Heart left ventricle (tissue), 16 donors: ENCODE measurements around the gene POC1A. TPM values are rescaled to one million over a fixed set of nuclear protein-coding genes. Genes with fewer than 3 reads are reported as not detected.
"Not testable (repeated sequence)": the region's sequence is repeated elsewhere in the genome, so short reads cannot be mapped to it uniquely, and the experiment has no call there.

Source experiments
- ATAC-seq, 4 donors: fragments of 200-7000 bp; cut with Tn5 transposase; one replicate each; pipeline ENCODE4 v1.9.1; 2020 to 2022; ENCODE audit warnings: moderate library complexity in 4 of 4, mild to moderate bottlenecking in 3 of 4, moderate number of reproducible peaks in 1 of 4
- DNase-seq, 5 donors: peaks; one replicate each; pipeline ENCODE4 v3.0.0-alpha.2; 2020
- H3K27ac ChIP-seq, 12 donors: fragments of 200-600 bp; sonication (generic) in 4 of 12; one replicate each; pipeline versions ENCODE4 v1.5.0 to v1.8.0; 2016 to 2022; ENCODE audit warnings: mild to moderate bottlenecking in 2 of 12
- H3K27me3 ChIP-seq, 9 donors: fragments of 200-600 bp; sonication (generic) in 2 of 9; one replicate each; pipeline versions ENCODE4 v1.5.1 to v1.8.0; 2016 to 2022; ENCODE audit warnings: mild to moderate bottlenecking in 3 of 9
- H3K36me3 ChIP-seq, 9 donors: fragments of 200-600 bp; sonication (generic) in 2 of 9; one replicate each; pipeline versions ENCODE4 v1.5.0 to v1.8.0; 2018 to 2022; ENCODE audit warnings: mild to moderate bottlenecking in 2 of 9
- H3K4me1 ChIP-seq, 12 donors: fragments of 200-600 bp; sonication (generic) in 4 of 12; one replicate each; pipeline versions ENCODE4 v1.5.0 to v1.8.0; 2016 to 2022; ENCODE audit warnings: mild to moderate bottlenecking in 3 of 12
- H3K4me3 ChIP-seq, 12 donors: fragments of 200-600 bp; sonication (generic) in 4 of 12; one replicate each; pipeline versions ENCODE4 v1.5.0 to v1.8.0; 2017 to 2022; ENCODE audit warnings: mild to moderate bottlenecking in 9 of 12, moderate library complexity in 4 of 12
- H3K9me3 ChIP-seq, 12 donors: fragments of 200-600 bp; sonication (generic) in 4 of 12; one replicate each; pipeline versions ENCODE4 v1.5.0 to v1.8.0; 2016 to 2022; ENCODE audit warnings: mild to moderate bottlenecking in 1 of 12
- CTCF ChIP-seq, 12 donors: fragments of 200-600 bp; sonication (generic) in 4 of 12; IDR thresholded peaks; one replicate each; pipeline versions ENCODE4 v1.5.0 to v1.8.0; 2018 to 2022; ENCODE audit warnings: antibody characterized with exemption in 12 of 12, mild to moderate bottlenecking in 5 of 12
- POLR2A ChIP-seq, 2 donors: fragments of 450-650 bp; IDR thresholded peaks; one replicate each; pipeline ENCODE4 v1.6.1; 2017; ENCODE audit warnings: antibody characterized with exemption in 2 of 2, mild to moderate bottlenecking in 2 of 2, moderate library complexity in 2 of 2
- WGBS, 4 donors: extraction: QIAGEN DNeasy Blood & Tissue Kit in 2 of 4; methylation state at CpG; one replicate each; pipeline versions ENCODE4 v1.1.5 to v1.1.7; 2013 to 2018; 5-methylcytosine and 5-hydroxymethylcytosine counted together
- intact Hi-C, 10 donors: fragments of 100-400 bp; cut with DNase I; formaldehyde crosslinking; loops; one replicate each; pipeline versions ENCODE4 v1.11.1 to v1.14.2; 2022
- polyA plus RNA-seq, 2 donors: library from polyadenylated mRNA; stranded (reverse); fragments of 200-250 nt; gene quantifications; one replicate each; pipeline ENCODE4 v1.2.3, GENCODE V29; 2013
- total RNA-seq, 9 donors: library from RNA; depleted of rRNA in 2 of 9; stranded (reverse); fragments of >200 nt in 2 of 9; fragmentation: NEBNext Ultra II Directional in 3 of 9; extraction: Animal tissue kit (Norgen Biotek cat#: 25700) in 3 of 9; gene quantifications; one replicate each; pipeline versions ENCODE4 v1.1.0 to v1.2.4, GENCODE V29; 2016 to 2023
- donor health status: ischemic (EF 13 %, LVEDD 7.1; RV severe dilation, severe dysfunction).
- donor health status: healthy with polysubstance abuse.
- donor health status: DM: no; HTN: yes; CAD: no.
- donor health status: DM: no; HTN: no; CAD: no.
- donor health status: ischemic (EF 25% LVEDD 6.9; RV normal size, moderate dysfunction).
- donor health status: ischemic (EF 25% LVEDD 5.7; RV mildly dilated, moderate dysfunction).
- donor health status: healthy.
- donor health status: DM: yes; HTN: yes; CAD: no.
- donor health status: ischemic (EF 35%, LVEDD 5.7; RV mildly dilated, moderate dysfunction).
- donor health status: nonischemic (EF 11% LVEDD 7.7; RV severe dilation, severe dysfunction).
- donor health status: DM: yes; HTN: yes; CAD: no.
- donor health status: PGD.
- donor health status: ischemic (EF 29% LVEDD 5.4; RV normal size, mild dysfunction).
- donor health status: nonischemic (EF 23%, LVEDD 6.1; RV moderate dilation, normal function).

POC1A gene
- total and polyA plus RNA-seq, 11 donors, result 0.50 to 5.2 (median 1.4) TPM

- TF ChIP-seq POLR2A (IDR thresholded peaks at IDR 0.05), result no peak
- no peak for DNase-seq
- ATAC-seq, result peak in 2 of 4 donors; percentile 1 to 2
Measured at GRCh38 chr3:52046902-52047239, 107.4 kb downstream of the POC1A start.

GRCh38 chr3:52046186-52046901 lies 107.9 kb downstream of the POC1A start:
- Histone ChIP-seq H3K36me3 (peaks cover 3 to 35% (median 31%) of the 10 kb centered on the region in 9 donors), H3K27me3 (no peaks in the 10 kb centered on the region), H3K4me3 (no peak overlapping the region), H3K9me3 (no peaks in the 10 kb centered on the region), H3K27ac (peak overlapping the region in 11 of 12 donors; percentile 36 to 81 (median 64)), H3K4me1 (peaks cover 5 to 61% (median 49%) of the 10 kb centered on the region in 12 donors)
- intact Hi-C loops, result no loop called here
- TF ChIP-seq POLR2A (IDR thresholded peaks at IDR 0.05) (no peak), CTCF (IDR thresholded peaks at IDR 0.05) (no peak)
- ATAC-seq (peak; percentile 38 to 62 (median 60)), DNase-seq (peak in 1 of 5 donors; percentile 81)
- 46 to 55% (median 52%) methylated on average over 12 of the region's 12 CpGs for WGBS, 4 donors

More at GRCh38 chr3:52046902-52047239, 107.4 kb downstream of the POC1A start:
- H3K4me1 ChIP-seq, result peaks cover 10 to 64% (median 54%) of the 10 kb centered on the region in 12 donors
- peaks cover 3 to 40% (median 36%) of the 10 kb centered on the region in 9 donors for H3K36me3 ChIP-seq
- no peaks in the 10 kb centered on the region for H3K9me3 ChIP-seq
- no peaks in the 10 kb centered on the region for H3K27me3 ChIP-seq
- intact Hi-C loops, result no loop called here
- peak overlapping the region in 11 of 12 donors; percentile 36 to 81 (median 64) for H3K27ac ChIP-seq
- WGBS, 4 donors, result 71 to 84% (median 78%) methylated on average over 6 to 7 of the region's 7 CpGs
- no peak overlapping the region for H3K4me3 ChIP-seq

- peak overlapping the region in 3 of 12 donors; percentile 10 to 51 (median 15) for H3K27ac ChIP-seq
- 92 to 95% (median 93%) methylated on average over 14 to 18 of the region's 18 CpGs for WGBS, 4 donors
- H3K4me1 ChIP-seq, result peaks cover 2 to 61% (median 45%) of the 10 kb centered on the region in 12 donors
Measured at GRCh38 chr3:52044869-52045619, 109.2 kb downstream of the POC1A start.

GRCh38 chr3:52043750-52044149 lies 110.5 kb downstream of the POC1A start:
- Histone ChIP-seq H3K4me1 (peaks cover 2 to 59% (median 46%) of the 10 kb centered on the region in 12 donors), H3K4me3 (no peak overlapping the region), H3K27me3 (no peaks in the 10 kb centered on the region), H3K27ac (no peak overlapping the region), H3K36me3 (peaks cover 0 to 9% (median 5%) of the 10 kb centered on the region in 9 donors), H3K9me3 (no peaks in the 10 kb centered on the region)
- DNase-seq (no peak), ATAC-seq (no peak)
- 87 to 95% (median 89%) methylated on average over 6 of the region's 6 CpGs for WGBS, 4 donors
- no peak for TF ChIP-seq CTCF (IDR thresholded peaks at IDR 0.05)
- no peak for TF ChIP-seq POLR2A (IDR thresholded peaks at IDR 0.05)
- intact Hi-C loops, result no loop called here

More at GRCh38 chr3:52044869-52045619, 109.2 kb downstream of the POC1A start:
- DNase-seq (no peak), ATAC-seq (no peak)
- Histone ChIP-seq H3K36me3 (peaks cover 0 to 22% (median 18%) of the 10 kb centered on the region in 9 donors), H3K4me3 (no peak overlapping the region), H3K9me3 (no peaks in the 10 kb centered on the region), H3K27me3 (no peaks in the 10 kb centered on the region)
- TF ChIP-seq CTCF (IDR thresholded peaks at IDR 0.05) (no peak), POLR2A (IDR thresholded peaks at IDR 0.05) (no peak)
- intact Hi-C loops, result no loop called here

GRCh38 chr3:52043039-52043438 lies 111.2 kb downstream of the POC1A start:
- DNase-seq, H3K27ac ChIP-seq, ATAC-seq, H3K27me3 ChIP-seq, H3K36me3 ChIP-seq, H3K4me3 ChIP-seq, H3K9me3 ChIP-seq, intact Hi-C loops: not testable (repeated sequence)
- 95 to 100% (median 96%) methylated on average over 1 of the region's 1 CpG for WGBS, 4 donors
- peaks cover 2 to 55% (median 41%) of the 10 kb centered on the region in 12 donors for H3K4me1 ChIP-seq
